ENCODE measurements around the gene MPP2. TPM values are rescaled to one million over a fixed set of nuclear protein-coding genes. Genes with fewer than 3 reads are reported as not detected.

The MPP2 gene
- total RNA-seq, 1 donor from 2014 or later, result not detected

DNA sequence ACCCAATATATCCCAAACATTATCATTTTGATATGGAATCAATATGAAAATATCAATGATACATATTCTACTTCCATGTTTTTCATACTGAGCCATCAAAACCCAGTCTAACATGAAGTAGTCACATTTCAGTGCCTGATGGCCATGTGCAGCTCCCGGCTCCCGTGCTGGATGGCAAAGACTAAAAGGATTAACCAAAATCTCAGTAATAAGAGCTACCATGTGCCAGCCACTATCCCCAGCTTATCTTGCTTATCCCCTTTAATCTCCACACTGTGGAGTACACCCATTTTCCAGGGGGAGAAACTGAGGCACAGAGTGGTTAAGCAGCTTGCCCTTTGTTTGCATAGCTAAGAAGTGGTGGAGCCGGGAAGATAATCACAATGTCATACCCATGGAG, 51.2 kb downstream of the MPP2 start:
- ATAC-seq (ENCODE audit: low read depth), result no peak

GRCh38 chr17:43855061-43855460, 52.3 kb downstream of the MPP2 start:
- Mint-ChIP-seq H3K27me3 (peaks cover 32% of the 10 kb centered on the region), H3K27ac (no peak overlapping the region), H3K36me3 (ENCODE audit: low read depth) (no peaks in the 10 kb centered on the region), H3K4me1 (no peaks in the 10 kb centered on the region), H3K4me3 (no peak overlapping the region), H3K9me3 (no peaks in the 10 kb centered on the region)
- no peak for DNase-seq
- ChIA-PET CTCF (no interaction called here), POLR2A (no interaction called here)
- no peak for TF ChIP-seq CTCF (IDR thresholded peaks at IDR 0.05)
- ATAC-seq (ENCODE audit: low read depth), result no peak
- intact Hi-C loops (cut with micrococcal nuclease), result no loop called here

More for the DNA sequence above, 51.2 kb downstream of the MPP2 start:
- intact Hi-C loops (cut with micrococcal nuclease), result no loop called here
- Mint-ChIP-seq H3K4me3 (no peak overlapping the region), H3K36me3 (ENCODE audit: low read depth) (no peaks in the 10 kb centered on the region), H3K27me3 (peaks cover 33% of the 10 kb centered on the region), H3K9me3 (no peaks in the 10 kb centered on the region), H3K4me1 (no peaks in the 10 kb centered on the region), H3K27ac (no peak overlapping the region)
- ChIA-PET POLR2A (interaction anchor here (0.5 kb wide), 1 partner anchor 887 kb away, joined by 4 read pairs; no protein-coding TSS in a partner anchor), CTCF (no interaction called here)
- DNase-seq, result no peak
- TF ChIP-seq CTCF (IDR thresholded peaks at IDR 0.05), result no peak

GRCh38 chr17:43854498-43854897, 52.8 kb downstream of the MPP2 start:
- Mint-ChIP-seq H3K4me3 (no peak overlapping the region), H3K27ac (no peak overlapping the region)
- POLR2A ChIA-PET, result no interaction called here

DNA sequence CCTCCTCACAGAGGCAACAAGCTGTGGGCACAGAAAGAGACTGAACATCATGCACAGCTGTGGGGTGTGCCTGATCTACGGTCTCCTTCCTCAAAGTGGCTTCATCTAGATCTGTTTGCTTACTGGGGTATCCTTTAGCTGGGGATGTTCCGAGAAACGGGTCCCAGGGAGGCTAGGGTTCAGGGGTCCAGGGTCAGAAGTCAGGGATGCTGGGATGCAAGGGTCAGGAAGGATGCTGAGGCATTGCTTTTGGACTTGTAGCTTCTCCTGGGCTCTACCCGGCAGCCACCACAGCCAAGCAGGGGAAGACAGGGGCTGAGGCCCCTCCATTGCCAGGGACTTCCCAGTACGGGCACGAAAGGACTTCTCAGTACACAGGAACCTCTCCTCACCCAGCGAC, 53.8 kb downstream of the MPP2 start:
- Mint-ChIP-seq H3K27ac (no peak overlapping the region), H3K36me3 (ENCODE audit: low read depth) (no peaks in the 10 kb centered on the region), H3K9me3 (no peaks in the 10 kb centered on the region), H3K4me1 (no peaks in the 10 kb centered on the region), H3K27me3 (peaks cover 37% of the 10 kb centered on the region), H3K4me3 (no peak overlapping the region)
- ChIA-PET POLR2A (no interaction called here), CTCF (no interaction called here)
- DNase-seq (no peak), ATAC-seq (ENCODE audit: low read depth) (no peak)
- no peak for TF ChIP-seq CTCF (IDR thresholded peaks at IDR 0.05)
- intact Hi-C loops (cut with micrococcal nuclease), result no loop called here

More at GRCh38 chr17:43854498-43854897, 52.8 kb downstream of the MPP2 start:
- H3K4me1 Mint-ChIP-seq, result no peaks in the 10 kb centered on the region
- H3K36me3 Mint-ChIP-seq (ENCODE audit: low read depth), result no peaks in the 10 kb centered on the region
- TF ChIP-seq CTCF (IDR thresholded peaks at IDR 0.05), result no peak
- ATAC-seq (ENCODE audit: low read depth), result no peak
- H3K27me3 Mint-ChIP-seq, result peaks cover 36% of the 10 kb centered on the region
- intact Hi-C loops (cut with micrococcal nuclease), result no loop called here
- no peak for DNase-seq
- H3K9me3 Mint-ChIP-seq, result no peaks in the 10 kb centered on the region
- CTCF ChIA-PET, result no interaction called here

- intact Hi-C loops (cut with micrococcal nuclease), result no loop called here
- Mint-ChIP-seq H3K36me3 (ENCODE audit: low read depth) (no peaks in the 10 kb centered on the region), H3K4me1 (no peaks in the 10 kb centered on the region), H3K27me3 (peaks cover 40% of the 10 kb centered on the region), H3K9me3 (no peaks in the 10 kb centered on the region), H3K27ac (no peak overlapping the region), H3K4me3 (no peak overlapping the region)
- POLR2A ChIA-PET, result no interaction called here
- TF ChIP-seq CTCF (IDR thresholded peaks at IDR 0.05), result no peak
- ATAC-seq (ENCODE audit: low read depth), result no peak
- CTCF ChIA-PET, result no interaction called here
- DNase-seq, result no peak
Observed at GRCh38 chr17:43852571-43852970, 54.8 kb downstream of the MPP2 start.
